Activated B cell treated with CpG ODN at 0.5 μM for 24 hours (primary cell): ENCODE data around the gene LENG9. TPM values are rescaled to one million over a fixed set of nuclear protein-coding genes. Genes with fewer than 3 reads are reported as not detected.
A peak's percentile ranks its signal among the peaks of the same experiment; 100 is the strongest.

Experiments used
- ATAC-seq: fragments of 200-7000 bp; cut with Tn5 transposase; one replicate; pipeline ENCODE4 v1.10.0; 2021; ENCODE audit warnings: low read depth, mild to moderate bottlenecking, moderate library complexity
- CTCF ChIA-PET: fragments of 350-600 bp; sonication (Branson Sonifier 250); formaldehyde crosslinking; loops from one replicate; lab custom pipeline; 2021; ENCODE audit warnings: antibody characterized with exemption; lab: Charles Lee
- POLR2A ChIA-PET: fragments of 350-600 bp; sonication (Branson Sonifier 250); formaldehyde crosslinking; loops from one replicate; lab custom pipeline; 2021; ENCODE audit warnings: antibody characterized with exemption; lab: Charles Lee
- DNase-seq: peaks from one replicate; pipeline ENCODE4 v3.0.0; 2022
- H3K27ac Mint-ChIP-seq: one replicate; pipeline ENCODE4 v1.8.0; 2020; ENCODE audit warnings: mixed read lengths
- H3K27me3 Mint-ChIP-seq: one replicate; pipeline ENCODE4 v1.8.0; 2021; ENCODE audit warnings: mixed read lengths
- H3K36me3 Mint-ChIP-seq: one replicate; pipeline ENCODE4 v1.8.0; 2021; ENCODE audit warnings: low read depth, mixed read lengths
- H3K4me1 Mint-ChIP-seq: one replicate; pipeline ENCODE4 v1.8.0; 2021; ENCODE audit warnings: mixed read lengths
- H3K4me3 Mint-ChIP-seq: one replicate; pipeline ENCODE4 v1.8.0; 2020; ENCODE audit warnings: mild to moderate bottlenecking, mixed read lengths
- H3K9me3 Mint-ChIP-seq: one replicate; pipeline ENCODE4 v1.8.0; 2020; ENCODE audit warnings: mixed read lengths
- intact Hi-C: fragments of 100-400 bp; cut with micrococcal nuclease; formaldehyde crosslinking; loops from one replicate; pipeline ENCODE4 v1.15.1; 2024
- total RNA-seq: library from RNA; stranded (reverse); gene quantifications from 2 replicates; pipeline ENCODE4 v1.2.3, GENCODE V29; 2022
- TF ChIP-seq, protein P1 (sequence below): fragments of 200-600 bp; IDR thresholded peaks from one replicate; pipeline ENCODE4 v1.8.0; 2022; ENCODE audit warnings: antibody characterized with exemption, mild to moderate bottlenecking

Gene LENG9
- total RNA-seq, 1 donor from 2014 or later, result 8.5 TPM

GRCh38 chr19:54418030-54418929 lies 45.3 kb downstream of the LENG9 start:
- intact Hi-C loops, result no loop called here
- POLR2A ChIA-PET, result interaction anchor here (0.7 kb wide), 1 partner anchor 1388 kb away, joined by 5 read pairs; no protein-coding TSS in a partner anchor

DNA sequence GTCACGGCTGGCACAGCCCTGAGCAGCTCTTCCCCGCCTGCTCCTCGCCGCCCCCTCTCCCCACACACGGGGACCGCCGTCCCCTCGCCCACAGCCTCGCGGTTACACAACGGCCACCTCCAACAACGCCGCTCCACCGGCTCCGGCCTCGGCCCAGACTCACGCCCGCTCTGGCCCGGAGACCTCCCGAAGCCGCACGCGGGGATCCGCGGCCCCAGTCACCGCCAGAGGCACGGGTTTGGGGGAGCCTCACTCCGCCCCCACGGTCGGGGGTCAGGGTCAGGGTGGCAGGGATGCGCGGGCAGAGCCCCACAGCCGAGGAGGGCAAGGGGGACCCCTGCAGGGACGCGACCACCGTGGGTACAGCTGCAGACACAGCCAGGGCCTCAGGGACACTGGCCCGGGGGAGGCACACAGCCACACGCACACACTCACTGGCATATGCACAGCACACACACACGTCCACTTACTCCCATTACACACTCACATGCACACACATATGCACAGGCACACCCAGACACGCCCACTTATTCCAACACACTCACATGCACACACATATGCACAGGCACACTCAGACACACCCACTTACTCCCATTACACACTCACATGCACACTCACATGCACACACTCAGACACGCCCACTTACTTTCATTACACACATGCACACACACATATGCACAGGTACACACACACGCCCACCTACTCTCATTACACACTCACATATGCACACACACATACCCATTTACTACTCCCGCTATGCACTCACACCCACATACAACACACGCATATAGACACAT lies 46.7 kb downstream of the LENG9 start:
- H3K9me3 Mint-ChIP-seq, result peaks cover 2% of the 10 kb centered on the region
- peaks cover 50% of the 10 kb centered on the region for H3K27me3 Mint-ChIP-seq
- no peak for DNase-seq
- no peak for ATAC-seq
- intact Hi-C loops, result no loop called here
- ChIA-PET CTCF (no interaction called here), POLR2A (no interaction called here)
- H3K4me1 Mint-ChIP-seq, result peaks cover 11% of the 10 kb centered on the region
- H3K36me3 Mint-ChIP-seq, result no peaks in the 10 kb centered on the region
- no peak overlapping the region for H3K27ac Mint-ChIP-seq
- TF ChIP-seq, protein P1, sequence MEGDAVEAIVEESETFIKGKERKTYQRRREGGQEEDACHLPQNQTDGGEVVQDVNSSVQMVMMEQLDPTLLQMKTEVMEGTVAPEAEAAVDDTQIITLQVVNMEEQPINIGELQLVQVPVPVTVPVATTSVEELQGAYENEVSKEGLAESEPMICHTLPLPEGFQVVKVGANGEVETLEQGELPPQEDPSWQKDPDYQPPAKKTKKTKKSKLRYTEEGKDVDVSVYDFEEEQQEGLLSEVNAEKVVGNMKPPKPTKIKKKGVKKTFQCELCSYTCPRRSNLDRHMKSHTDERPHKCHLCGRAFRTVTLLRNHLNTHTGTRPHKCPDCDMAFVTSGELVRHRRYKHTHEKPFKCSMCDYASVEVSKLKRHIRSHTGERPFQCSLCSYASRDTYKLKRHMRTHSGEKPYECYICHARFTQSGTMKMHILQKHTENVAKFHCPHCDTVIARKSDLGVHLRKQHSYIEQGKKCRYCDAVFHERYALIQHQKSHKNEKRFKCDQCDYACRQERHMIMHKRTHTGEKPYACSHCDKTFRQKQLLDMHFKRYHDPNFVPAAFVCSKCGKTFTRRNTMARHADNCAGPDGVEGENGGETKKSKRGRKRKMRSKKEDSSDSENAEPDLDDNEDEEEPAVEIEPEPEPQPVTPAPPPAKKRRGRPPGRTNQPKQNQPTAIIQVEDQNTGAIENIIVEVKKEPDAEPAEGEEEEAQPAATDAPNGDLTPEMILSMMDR, result no peak
- no peak overlapping the region for H3K4me3 Mint-ChIP-seq

More at GRCh38 chr19:54418030-54418929, 45.3 kb downstream of the LENG9 start:
- ATAC-seq (peak; percentile 31), DNase-seq (no peak)
- Mint-ChIP-seq H3K4me1 (peaks cover 11% of the 10 kb centered on the region), H3K9me3 (peaks cover 2% of the 10 kb centered on the region), H3K27me3 (peaks cover 45% of the 10 kb centered on the region), H3K36me3 (no peaks in the 10 kb centered on the region), H3K4me3 (peak overlapping the region; percentile 36), H3K27ac (no peak overlapping the region)
- CTCF ChIA-PET, result no interaction called here
- TF ChIP-seq, protein P1, result no peak

- DNase-seq (no peak), ATAC-seq (no peak)
- intact Hi-C loops, result no loop called here
- Mint-ChIP-seq H3K27ac (no peak overlapping the region), H3K4me3 (no peak overlapping the region), H3K36me3 (no peaks in the 10 kb centered on the region), H3K27me3 (peaks cover 52% of the 10 kb centered on the region), H3K4me1 (peaks cover 11% of the 10 kb centered on the region), H3K9me3 (peaks cover 2% of the 10 kb centered on the region)
- TF ChIP-seq, protein P1, result no peak
- ChIA-PET CTCF (no interaction called here), POLR2A (no interaction called here)
Measured at GRCh38 chr19:54415901-54416673, 47.5 kb downstream of the LENG9 start.

DNA sequence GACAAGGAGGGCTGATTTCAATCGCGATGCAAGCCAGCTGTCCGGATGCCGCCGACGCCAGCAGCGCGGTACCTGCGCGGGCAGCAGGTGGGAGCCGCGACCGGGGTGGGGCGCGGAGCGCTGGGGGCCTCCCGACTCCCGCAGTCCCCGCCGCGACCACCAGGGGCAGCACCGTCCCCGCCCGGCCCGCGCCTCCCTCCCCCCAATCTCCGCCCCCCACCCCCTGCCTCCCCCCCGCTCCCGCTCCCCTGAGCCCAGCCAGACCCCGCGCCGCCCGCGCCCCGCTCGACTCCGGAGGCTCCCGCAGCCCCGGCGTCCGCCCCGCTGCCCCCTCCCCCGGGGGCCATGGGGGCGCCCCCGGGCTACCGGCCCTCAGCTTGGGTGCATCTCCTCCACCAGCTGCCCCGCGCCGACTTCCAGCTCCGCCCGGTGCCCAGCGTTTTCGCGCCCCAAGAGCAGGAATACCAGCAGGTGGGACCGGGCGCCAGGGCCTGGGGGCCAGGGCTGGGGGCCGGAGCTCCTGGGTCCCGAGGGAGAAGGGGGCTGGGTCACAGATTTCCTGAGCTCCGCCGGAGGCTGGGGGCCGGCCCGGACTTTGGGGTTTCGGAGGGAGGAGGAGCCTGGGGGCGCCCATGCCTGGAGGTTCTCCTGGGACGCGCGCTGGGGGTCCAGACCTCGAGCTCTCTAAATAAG lies 48.2 kb downstream of the LENG9 start, which contains the start of gene TTYH1:
TSS of gene TTYH1 (plus strand) at position 257 of the 693 bp plus-strand sequence. CDS start at position 346, 89 bp downstream.
- TF ChIP-seq, protein P1, result no peak
- H3K27ac Mint-ChIP-seq, result no peak within 1 kb of the TSS

More for the DNA sequence above, 48.2 kb downstream of the LENG9 start, which contains the start of gene TTYH1:
- intact Hi-C loops, result no loop called here
- ATAC-seq (peak; percentile 68), DNase-seq (peak; percentile 42)
- peaks cover 55% of the 10 kb centered on the region for H3K27me3 Mint-ChIP-seq
- no peaks in the 10 kb centered on the region for H3K36me3 Mint-ChIP-seq
- peaks cover 2% of the 10 kb centered on the region for H3K9me3 Mint-ChIP-seq
- ChIA-PET POLR2A (no interaction called here), CTCF (no interaction called here)
- H3K4me3 Mint-ChIP-seq, result peak within 1 kb of the TSS; percentile 16
- H3K4me1 Mint-ChIP-seq, result peaks cover 11% of the 10 kb centered on the region
